GM18873 (cell line): ENCODE measurements around the gene RNASE12.
"Not testable (repeated sequence)": the region's sequence is repeated elsewhere in the genome, so short reads cannot be mapped to it uniquely, and the experiment has no call there.

Source experiments
- ATAC-seq: cut with Tn5 transposase; IDR thresholded peaks from one replicate; pipeline ENCODE4 v1.9.1; 2021; ENCODE audit warnings: mild to moderate bottlenecking, moderate library complexity, moderate number of reproducible peaks; ENCODE audit not compliant: unreplicated experiment, low FRiP score

RNASE12 gene

GRCh38 chr14:20614038-20614840 is 23.1 kb upstream of the RNASE12 start:
- ATAC-seq: peak; percentile 2

DNA sequence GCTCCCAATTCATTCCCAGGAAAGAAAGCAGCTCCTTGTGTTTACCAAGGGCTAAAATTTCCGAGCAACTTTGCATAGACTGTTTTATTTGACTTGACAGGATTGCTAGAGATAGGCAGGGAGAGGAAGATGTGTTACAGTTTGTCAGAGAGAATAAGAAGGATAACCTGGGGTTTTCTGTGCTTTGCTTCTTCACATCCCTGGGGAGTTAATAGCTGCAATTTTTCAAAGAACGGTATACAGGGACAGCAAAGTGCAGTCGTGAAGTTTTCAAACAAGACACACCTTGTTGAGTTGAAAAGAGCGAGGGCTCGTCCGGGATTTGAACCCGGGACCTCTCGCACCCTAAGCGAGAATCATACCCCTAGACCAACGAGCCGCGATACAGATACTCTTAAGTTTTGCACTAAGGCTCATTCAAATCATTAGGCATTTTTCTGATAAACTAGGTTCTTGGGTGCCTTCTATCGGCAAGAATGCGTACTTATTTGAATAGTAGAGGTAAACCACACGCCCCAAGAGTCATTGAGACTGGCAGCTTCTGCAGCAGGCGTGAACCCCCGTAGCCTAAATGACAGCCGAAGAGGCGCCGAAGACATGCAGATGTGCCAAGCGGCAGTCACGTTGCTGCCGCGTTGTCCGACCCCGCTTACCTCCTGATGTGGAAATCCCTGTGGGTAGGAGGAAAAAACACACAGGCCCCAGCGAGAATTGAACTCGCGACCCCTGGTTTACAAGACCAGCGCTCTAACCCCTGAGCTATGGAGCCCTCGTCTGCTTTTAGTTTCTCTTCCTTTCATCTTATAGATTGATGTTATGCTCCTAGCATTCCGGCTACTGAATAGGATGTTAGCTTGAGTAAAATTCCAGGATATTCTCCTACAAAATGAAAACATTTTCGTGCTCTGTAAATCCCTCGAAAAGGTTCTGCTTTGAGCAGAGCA is 22.2 kb upstream of the RNASE12 start:
- peak; percentile 58 for ATAC-seq

DNA sequence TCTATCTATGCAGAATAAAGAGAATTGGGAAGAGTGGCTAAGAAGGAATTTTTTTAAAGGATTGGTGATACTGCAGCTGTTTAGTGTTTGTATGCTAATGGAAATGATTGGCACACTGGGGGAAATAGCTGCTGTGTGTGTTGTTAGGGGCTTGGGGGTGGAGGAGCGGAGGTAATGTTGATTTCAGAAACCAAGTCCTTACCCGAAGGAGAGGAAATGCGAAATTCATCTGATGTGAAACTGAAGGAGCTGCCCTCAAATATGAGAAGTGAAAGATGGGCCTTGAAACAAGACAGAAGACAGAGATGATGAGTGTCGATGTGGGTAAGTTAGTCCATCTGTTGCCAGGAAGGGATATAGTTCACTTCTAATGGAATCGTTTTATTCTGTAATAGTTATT is 21.2 kb upstream of the RNASE12 start:
- ATAC-seq: no peak

DNA sequence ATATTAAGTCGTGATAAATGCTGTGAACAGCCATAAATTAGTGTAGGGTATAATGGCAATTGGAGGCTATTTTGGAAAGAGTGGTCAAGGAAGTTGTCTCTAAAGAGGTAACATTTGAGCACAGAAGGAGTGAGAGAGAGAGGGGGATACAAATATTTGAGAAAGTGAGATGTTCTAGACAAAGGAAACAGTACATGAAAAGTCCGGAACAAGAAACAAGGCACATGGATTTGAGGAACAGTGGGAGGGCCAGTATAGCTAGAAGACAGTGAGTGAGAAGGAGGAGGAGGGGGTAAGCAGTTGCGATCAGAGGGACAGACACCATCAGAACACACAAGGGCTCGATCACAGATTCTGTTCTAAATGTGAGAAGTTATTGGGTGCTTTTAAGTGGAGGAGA is 20.1 kb upstream of the RNASE12 start:
- no peak for ATAC-seq

GRCh38 chr14:20610002-20610765 is 19.0 kb upstream of the RNASE12 start:
- no peak for ATAC-seq

GRCh38 chr14:20609215-20610001 is 18.2 kb upstream of the RNASE12 start:
- ATAC-seq: no peak

DNA sequence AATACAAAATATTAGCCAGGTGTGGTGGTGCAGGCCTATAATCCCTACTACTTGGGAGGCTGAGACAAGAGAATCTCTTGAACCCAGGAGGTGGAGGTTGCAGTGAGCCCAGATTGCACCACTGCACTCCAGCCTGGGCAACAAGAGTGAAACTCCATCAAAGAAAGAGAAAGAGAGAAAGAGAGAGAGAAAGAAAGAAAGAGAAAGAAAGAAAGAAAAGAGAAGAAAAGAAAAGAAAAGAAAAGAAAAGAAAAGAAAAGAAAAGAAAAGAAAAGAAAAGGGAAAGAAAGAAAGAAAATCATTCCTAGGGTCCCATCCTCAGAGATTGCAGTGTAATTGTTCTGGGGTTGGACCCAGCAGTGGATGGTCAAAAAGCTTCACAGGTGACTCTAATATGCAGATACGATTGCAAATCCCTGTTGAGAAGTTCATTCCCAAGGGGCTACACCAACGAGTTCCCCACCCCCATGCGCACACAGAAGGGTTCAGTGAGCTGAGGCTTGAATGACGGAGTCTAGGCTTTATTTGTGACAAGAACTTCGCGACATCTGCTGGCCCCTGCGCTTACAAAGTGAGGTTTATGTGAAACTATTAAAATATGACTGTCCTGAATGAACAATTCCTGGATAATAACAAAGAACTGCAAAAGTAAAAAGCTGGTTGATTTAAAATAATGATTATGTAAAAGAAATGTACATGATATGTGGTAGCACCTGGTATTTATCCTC is 17.4 kb upstream of the RNASE12 start:
- ATAC-seq: no peak

DNA sequence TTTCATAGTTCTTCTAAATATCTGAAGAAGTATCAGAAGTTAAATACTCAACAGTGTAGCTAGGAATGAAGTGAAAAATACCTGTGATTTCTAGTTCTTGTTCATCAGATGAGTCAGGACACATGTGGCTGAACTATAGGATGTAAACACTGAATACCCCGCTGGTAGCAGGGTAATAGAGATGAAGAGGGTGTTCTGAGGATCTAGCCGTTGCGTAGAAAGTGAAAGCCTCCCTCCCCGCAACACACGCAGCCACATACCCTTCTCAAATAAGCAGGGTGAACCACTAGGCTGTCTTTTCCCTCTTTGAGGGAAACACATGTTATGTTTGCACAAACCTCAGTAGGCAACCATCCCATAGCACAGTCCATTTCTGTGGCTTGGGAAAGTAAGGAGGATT is 16.4 kb upstream of the RNASE12 start:
- no peak for ATAC-seq

GRCh38 chr14:20606902-20607242 is 15.7 kb upstream of the RNASE12 start:
- no peak for ATAC-seq

GRCh38 chr14:20606190-20606901 is 15.2 kb upstream of the RNASE12 start:
- no peak for ATAC-seq

GRCh38 chr14:20603813-20604690 is 12.9 kb upstream of the RNASE12 start:
- ATAC-seq: no peak

- no peak for ATAC-seq
Observed at GRCh38 chr14:20602583-20602982, 11.4 kb upstream of the RNASE12 start.

DNA sequence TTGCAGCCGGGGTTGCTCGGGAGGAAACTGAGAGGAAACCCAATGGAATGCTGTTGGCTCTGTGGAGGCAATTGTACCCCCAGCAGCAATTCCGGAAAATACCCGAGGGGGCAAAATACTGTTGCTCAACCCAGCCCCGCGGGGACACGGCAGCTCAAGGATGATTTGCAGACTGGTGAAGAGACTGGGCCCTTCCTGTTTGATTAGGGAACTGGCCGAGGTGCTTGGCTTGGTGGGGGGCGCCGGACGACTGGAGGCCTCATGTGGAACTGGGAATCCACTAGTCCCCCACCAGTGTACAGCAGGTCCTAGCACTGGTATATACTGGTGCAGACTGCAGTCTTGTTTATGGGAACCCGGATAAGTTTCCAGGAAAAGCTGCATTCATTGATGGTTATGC is 10.3 kb upstream of the RNASE12 start:
- ATAC-seq: no peak

DNA sequence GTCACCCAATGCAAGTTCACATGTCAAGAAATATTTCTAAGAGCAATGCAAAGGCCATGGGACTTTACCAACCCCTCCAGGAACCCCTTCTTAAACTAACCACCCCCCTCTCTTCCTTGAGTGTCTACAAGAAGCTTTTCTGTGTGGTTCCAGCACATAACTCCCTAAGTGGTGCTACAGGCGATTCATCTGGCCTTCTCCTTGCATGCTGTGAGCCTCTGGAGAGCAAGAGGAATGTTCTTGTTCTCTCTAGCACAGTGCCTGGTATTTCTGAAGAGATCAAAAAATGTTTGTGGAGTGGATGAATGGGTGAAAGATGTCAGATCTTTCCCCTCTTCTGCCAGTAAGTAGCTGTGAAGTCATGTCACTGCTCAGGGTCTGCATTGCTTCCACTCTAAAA is 5.9 kb upstream of the RNASE12 start:
- no peak for ATAC-seq

GRCh38 chr14:20595726-20596125 is 4.5 kb upstream of the RNASE12 start:
- not testable (repeated sequence) for ATAC-seq

DNA sequence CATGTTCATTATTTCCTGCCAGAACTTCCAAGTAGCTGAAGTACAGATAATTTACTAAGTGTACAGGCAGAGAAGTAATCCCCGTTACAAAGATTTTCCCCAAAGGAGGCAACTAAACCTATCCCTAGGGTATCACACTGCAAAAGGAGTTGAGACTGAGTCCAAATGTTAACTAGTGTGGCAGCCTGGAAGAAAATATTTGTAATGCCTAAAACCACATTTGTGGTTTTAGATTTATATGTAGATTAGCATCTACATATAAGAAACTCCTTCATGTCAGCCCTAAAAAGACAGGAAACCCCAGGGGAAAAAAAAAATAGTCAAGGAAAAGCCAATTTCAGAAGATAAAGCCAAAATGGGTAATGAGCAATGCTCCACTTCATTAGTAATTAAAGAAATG is 1.4 kb upstream of the RNASE12 start:
- ATAC-seq: no peak

DNA sequence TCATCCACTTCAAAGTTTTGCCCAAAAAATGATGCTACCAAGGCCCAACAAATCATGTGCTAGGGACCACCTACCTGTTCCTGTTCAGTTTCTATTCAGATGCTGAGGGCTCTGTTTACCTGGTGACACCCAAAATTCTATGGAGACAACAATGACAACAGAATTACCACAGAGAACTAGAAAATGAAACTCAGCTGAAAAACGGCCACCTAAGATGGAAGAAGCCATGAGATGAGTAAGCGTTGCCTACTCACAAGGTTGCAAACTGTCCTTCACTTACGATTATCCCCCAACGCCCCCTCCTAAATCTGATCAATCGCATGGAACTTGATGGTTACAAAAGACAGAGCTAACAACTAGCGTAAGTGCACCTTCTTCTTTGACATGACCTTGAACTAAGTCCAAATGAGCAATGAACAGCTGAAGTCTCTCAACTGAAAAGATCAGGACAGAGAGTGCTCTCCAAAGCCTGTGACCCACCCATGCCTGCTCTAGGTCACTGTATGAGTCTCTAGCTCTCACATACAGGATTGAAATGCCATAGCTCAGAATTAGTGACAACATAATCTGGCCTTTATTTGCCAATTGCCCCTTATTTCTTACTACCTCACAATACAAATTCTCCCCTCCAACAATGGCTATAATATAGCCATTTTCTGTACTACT is 3.6 kb downstream of the RNASE12 start, which contains the start of gene RNASE11:
Gene RNASE11 (minus strand): TSS at position 513 of the 666 bp plus-strand sequence.
- no peak for ATAC-seq
